ENCODE data around the gene ARHGEF28. TPM values are rescaled to one million over a fixed set of nuclear protein-coding genes. Genes with fewer than 3 reads are reported as not detected.

Gene ARHGEF28
- total and polyA plus RNA-seq, 2 of the 4 experiments (the other 2 are of a cell fraction), result 3.6 to 16.0 TPM

GRCh38 chr5:73706963-73707362, 81.0 kb downstream of the ARHGEF28 start:
- TF ChIP-seq RFX5 (IDR thresholded peaks at IDR 0.05; ENCODE audit: low read depth, low read length) (no peak), NFE2L2 (IDR thresholded peaks at IDR 0.05; ENCODE audit: low read depth, low read length) (no peak), SMC3 (IDR thresholded peaks at IDR 0.05; ENCODE audit: low read depth, low read length) (no peak), BHLHE40 (IDR thresholded peaks at IDR 0.05; ENCODE audit: low read depth, low read length) (no peak), CEBPB (IDR thresholded peaks at IDR 0.05; ENCODE audit: low read depth, low read length) (no peak), RAD21 (IDR thresholded peaks at IDR 0.05; ENCODE audit: low read length) (no peak), POLR2A (IDR thresholded peaks at IDR 0.05; ENCODE audit: low read depth, low read length) (no peak), MXI1 (IDR thresholded peaks at IDR 0.05; ENCODE audit: borderline replicate concordance, low read depth, low read length) (no peak), CHD1 (IDR thresholded peaks at IDR 0.05; ENCODE audit: low read depth, low read length) (no peak), MAFK (IDR thresholded peaks at IDR 0.05; ENCODE audit: low read depth, low read length) (no peak), RCOR1 (IDR thresholded peaks at IDR 0.05; ENCODE audit: insufficient replicate concordance, low read length) (no peak), FOS (IDR thresholded peaks at IDR 0.05; ENCODE audit: low read depth, low read length) (no peak), MAZ (IDR thresholded peaks at IDR 0.05; ENCODE audit: borderline replicate concordance, low read depth, low read length) (no peak)
- TF ChIP-seq, protein P1, sequence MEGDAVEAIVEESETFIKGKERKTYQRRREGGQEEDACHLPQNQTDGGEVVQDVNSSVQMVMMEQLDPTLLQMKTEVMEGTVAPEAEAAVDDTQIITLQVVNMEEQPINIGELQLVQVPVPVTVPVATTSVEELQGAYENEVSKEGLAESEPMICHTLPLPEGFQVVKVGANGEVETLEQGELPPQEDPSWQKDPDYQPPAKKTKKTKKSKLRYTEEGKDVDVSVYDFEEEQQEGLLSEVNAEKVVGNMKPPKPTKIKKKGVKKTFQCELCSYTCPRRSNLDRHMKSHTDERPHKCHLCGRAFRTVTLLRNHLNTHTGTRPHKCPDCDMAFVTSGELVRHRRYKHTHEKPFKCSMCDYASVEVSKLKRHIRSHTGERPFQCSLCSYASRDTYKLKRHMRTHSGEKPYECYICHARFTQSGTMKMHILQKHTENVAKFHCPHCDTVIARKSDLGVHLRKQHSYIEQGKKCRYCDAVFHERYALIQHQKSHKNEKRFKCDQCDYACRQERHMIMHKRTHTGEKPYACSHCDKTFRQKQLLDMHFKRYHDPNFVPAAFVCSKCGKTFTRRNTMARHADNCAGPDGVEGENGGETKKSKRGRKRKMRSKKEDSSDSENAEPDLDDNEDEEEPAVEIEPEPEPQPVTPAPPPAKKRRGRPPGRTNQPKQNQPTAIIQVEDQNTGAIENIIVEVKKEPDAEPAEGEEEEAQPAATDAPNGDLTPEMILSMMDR (conservative IDR thresholded peaks at IDR 0.05; ENCODE audit: low read depth, low read length), result no peak
- TF ChIP-seq, protein P2, sequence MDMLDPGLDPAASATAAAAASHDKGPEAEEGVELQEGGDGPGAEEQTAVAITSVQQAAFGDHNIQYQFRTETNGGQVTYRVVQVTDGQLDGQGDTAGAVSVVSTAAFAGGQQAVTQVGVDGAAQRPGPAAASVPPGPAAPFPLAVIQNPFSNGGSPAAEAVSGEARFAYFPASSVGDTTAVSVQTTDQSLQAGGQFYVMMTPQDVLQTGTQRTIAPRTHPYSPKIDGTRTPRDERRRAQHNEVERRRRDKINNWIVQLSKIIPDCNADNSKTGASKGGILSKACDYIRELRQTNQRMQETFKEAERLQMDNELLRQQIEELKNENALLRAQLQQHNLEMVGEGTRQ (IDR thresholded peaks at IDR 0.05; ENCODE audit: low read depth, low read length), result no peak
- TF ChIP-seq, protein P3, sequence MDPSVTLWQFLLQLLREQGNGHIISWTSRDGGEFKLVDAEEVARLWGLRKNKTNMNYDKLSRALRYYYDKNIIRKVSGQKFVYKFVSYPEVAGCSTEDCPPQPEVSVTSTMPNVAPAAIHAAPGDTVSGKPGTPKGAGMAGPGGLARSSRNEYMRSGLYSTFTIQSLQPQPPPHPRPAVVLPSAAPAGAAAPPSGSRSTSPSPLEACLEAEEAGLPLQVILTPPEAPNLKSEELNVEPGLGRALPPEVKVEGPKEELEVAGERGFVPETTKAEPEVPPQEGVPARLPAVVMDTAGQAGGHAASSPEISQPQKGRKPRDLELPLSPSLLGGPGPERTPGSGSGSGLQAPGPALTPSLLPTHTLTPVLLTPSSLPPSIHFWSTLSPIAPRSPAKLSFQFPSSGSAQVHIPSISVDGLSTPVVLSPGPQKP (IDR thresholded peaks at IDR 0.05; ENCODE audit: borderline replicate concordance, low read depth, low read length), result no peak
- peaks cover 7% of the 10 kb centered on the region; the same call in 1 of the 2 replicates for H3K9me1 ChIP-seq (ENCODE audit: insufficient read depth, low read length)
- H2BK120ac ChIP-seq (ENCODE audit: low read depth, low read length), result no peak overlapping the region
- no peak overlapping the region for H3K4ac ChIP-seq (ENCODE audit: low read depth, low read length)
- ATAC-seq (ENCODE audit: low read depth), result no peak; the same call in 1 of the 2 replicates
- no peak overlapping the region for H3K56ac ChIP-seq (ENCODE audit: extremely low read depth, insufficient read depth, low read length)
- dilution Hi-C loops (cut with HindIII; ENCODE audit: low sequenced_read_pairs, unreplicated experiment) (no loop called here), intact Hi-C loops (cut with micrococcal nuclease) (no loop called here), in situ Hi-C loops (cut with MboI; ENCODE audit: low sequenced_read_pairs) (no loop called here)
- H4K5ac ChIP-seq (ENCODE audit: low read depth, low read length), result no peak overlapping the region
- peak overlapping the region; percentile 56; the same call in 1 of the 2 replicates for H2AK5ac ChIP-seq (ENCODE audit: low read depth, low read length)
- no peak overlapping the region for H2BK15ac ChIP-seq (ENCODE audit: low read depth, low read length)
- H3K4me1 ChIP-seq (ENCODE audit: control insufficient read depth, insufficient read depth, low read length), result peaks cover 2% of the 10 kb centered on the region; the same call in 1 of the 2 replicates
- no peak overlapping the region for H2BK5ac ChIP-seq (ENCODE audit: low read depth, low read length, poor library complexity, severe bottlenecking)
- peaks cover 9 to 58% of the 10 kb centered on the region in 2 experiments; a peak in 3 of 4 replicates for H3K79me1 ChIP-seq (ENCODE audit: low read depth in 1 of 2, low read length in 2 of 2)
- WGBS, 2 experiments (ENCODE audit: extremely low coverage in 2 of 2, insufficient read length in 1 of 2), result 85% methylated on average over 4 of the region's 5 CpGs; no CpG with 5 or more reads in 1 of the 2 experiments
- no peak overlapping the region for H3K4me2 ChIP-seq (ENCODE audit: low read depth, low read length)
- H2AK9ac ChIP-seq (replicated peaks; ENCODE audit: low read depth, low read length, poor library complexity), result no peak overlapping the region
- CTCF ChIA-PET, result interaction anchor here (0.6 to 1.8 kb wide), 4 partner anchors 10 to 86 kb away, joined by 3 to 5 read pairs (median 4); no protein-coding TSS in a partner anchor
- H3K23ac ChIP-seq (ENCODE audit: low read depth, low read length), result no peak overlapping the region
- no peak overlapping the region for H4K8ac ChIP-seq (ENCODE audit: low read depth in 2 of 2, low read length in 2 of 2)
- H2AFZ ChIP-seq (replicated peaks; ENCODE audit: low read length, poor library complexity), result no peak overlapping the region
- H3K9ac ChIP-seq (ENCODE audit: low read depth, low read length), result no peak overlapping the region
- no TSS peak for BruUV-seq (replicated peaks)
- H2BK20ac ChIP-seq (ENCODE audit: low read depth, low read length), result no peak overlapping the region
- no peak overlapping the region for H3K27ac ChIP-seq (ENCODE audit: insufficient read depth, low read length)
- 0 out of 2 replicates have a peak overlapping the region, but pooled peaks have one; percentile 23 for H3K14ac ChIP-seq (replicated peaks; ENCODE audit: low read depth, low read length)
- peak; percentile 4 for DNase-seq
- H4K91ac ChIP-seq (ENCODE audit: insufficient read depth, low read depth, low read length), result no peak overlapping the region
- H4K20me1 ChIP-seq (ENCODE audit: insufficient read depth, low read length), result no peaks in the 10 kb centered on the region
- no peaks in the 10 kb centered on the region for H3K27me3 ChIP-seq (ENCODE audit: control insufficient read depth, insufficient read depth, low read length)
- H3K9me3 ChIP-seq (ENCODE audit: control insufficient read depth, insufficient read depth, low read length), result peaks cover 3% of the 10 kb centered on the region
- no peak overlapping the region for H3K18ac ChIP-seq (ENCODE audit: low read depth, low read length)
- POLR2A ChIA-PET (ENCODE audit: unreplicated experiment), result no interaction called here
- H3K4me3 ChIP-seq (ENCODE audit: insufficient read depth, low read depth, low read length), result no peak overlapping the region
- no peaks in the 10 kb centered on the region for H3K36me3 ChIP-seq (ENCODE audit: control insufficient read depth, insufficient read depth, low read length)
